B cell (primary cell): ENCODE data around the gene GLIS1. TPM values are rescaled to one million over a fixed set of nuclear protein-coding genes. Genes with fewer than 3 reads are reported as not detected.

Experiments
- ATAC-seq: fragments of 200-7000 bp; cut with Tn5 transposase; one replicate; pipeline ENCODE4 v1.10.0; 2021; ENCODE audit warnings: low read depth, mild to moderate bottlenecking, moderate number of reproducible peaks, moderate library complexity
- CTCF ChIA-PET: fragments of 350-600 bp; sonication (Branson Sonifier 250); formaldehyde crosslinking; loops from one replicate; lab custom pipeline; 2021; ENCODE audit warnings: antibody characterized with exemption, inconsistent platforms; lab: Charles Lee
- POLR2A ChIA-PET: fragments of 350-600 bp; sonication (Branson Sonifier 250); formaldehyde crosslinking; loops from one replicate; lab custom pipeline; 2021; ENCODE audit warnings: antibody characterized with exemption; lab: Charles Lee
- DNase-seq: peaks from one replicate; pipeline ENCODE4 v3.0.0; 2013
- H2AFZ ChIP-seq: 2 replicates; pipeline ENCODE4 v1.6.1; 2012; ENCODE audit warnings: mild to moderate bottlenecking, low read depth, low read length; ENCODE audit not compliant: insufficient read depth, poor library complexity, severe bottlenecking
- H3K27ac ChIP-seq, 2 donors: 1 replicate in 1 of 2; 2 replicates in 1 of 2; pipeline ENCODE4 v1.5.1; 2012 to 2013; ENCODE audit warnings: low read length in 2 of 2, mild to moderate bottlenecking in 2 of 2, moderate library complexity in 1 of 2
- H3K27me3 ChIP-seq, 4 experiments: fragments of 200-600 bp in 1 of 4; sonication (generic) in 1 of 4; replicated peaks in 1 of 4; 1 replicate in 2 of 4; 2 replicates in 2 of 4; pipeline versions ENCODE4 v1.6.1 to v1.7.0; 2013 to 2016; ENCODE audit warnings: low read length in 3 of 4, mild to moderate bottlenecking in 2 of 4, mixed read lengths in 1 of 4, moderate library complexity in 1 of 4; ENCODE audit not compliant: insufficient read depth in 4 of 4, control insufficient read depth in 3 of 4; ENCODE audit errors: control extremely low read depth in 1 of 4
- H3K36me3 ChIP-seq, 2 experiments: replicated peaks in 1 of 2; 1 replicate in 1 of 2; 2 replicates in 1 of 2; pipeline versions ENCODE4 v1.6.1 to v1.7.1; 2013; ENCODE audit warnings: low read length in 1 of 2; ENCODE audit not compliant: insufficient read depth in 2 of 2, control insufficient read depth in 1 of 2; ENCODE audit errors: control extremely low read depth in 1 of 2, extremely low read depth in 1 of 2
- H3K4me1 ChIP-seq, 2 donors: fragments of 200-600 bp in 1 of 2; sonication (generic) in 1 of 2; 1 replicate in 1 of 2; 2 replicates in 1 of 2; pipeline versions ENCODE4 v1.5.1 to v1.6.1; 2013 to 2017; ENCODE audit warnings: low read length in 2 of 2; ENCODE audit not compliant: control insufficient read depth in 2 of 2, insufficient read depth in 2 of 2
- H3K4me2 ChIP-seq: replicated peaks from 2 replicates; pipeline ENCODE3; 2012; ENCODE audit warnings: mild to moderate bottlenecking, low read depth, low read length; ENCODE audit not compliant: poor library complexity, severe bottlenecking
- H3K4me3 ChIP-seq, 5 experiments: fragments of 200-600 bp in 1 of 5; sonication (generic) in 1 of 5; 1 replicate in 3 of 5; 2 replicates in 2 of 5; pipeline versions ENCODE4 v1.5.1 to v1.7.0; 2011 to 2016; ENCODE audit warnings: low read length in 4 of 5, mild to moderate bottlenecking in 4 of 5, low read depth in 2 of 5, control low read depth in 1 of 5, moderate library complexity in 1 of 5; ENCODE audit not compliant: insufficient read depth in 1 of 5; ENCODE audit errors: control extremely low read depth in 1 of 5, extremely low read depth in 1 of 5
- H3K79me2 ChIP-seq: fragments of 200-600 bp; sonication (generic); one replicate; pipeline ENCODE4 v1.6.0; 2016; ENCODE audit warnings: low read length; ENCODE audit not compliant: control insufficient read depth, insufficient read depth
- H3K9ac ChIP-seq: fragments of 200-600 bp; sonication (generic); 2 replicates; pipeline ENCODE4 v1.6.1; 2017; ENCODE audit warnings: mild to moderate bottlenecking, low read length, moderate library complexity
- H3K9me3 ChIP-seq, 3 donors: one replicate each; pipeline versions ENCODE4 v1.6.1 to v1.7.1; 2013; ENCODE audit warnings: low read length in 2 of 3; ENCODE audit not compliant: control insufficient read depth in 2 of 3, insufficient read depth in 1 of 3; ENCODE audit errors: control extremely low read depth in 1 of 3
- H4K20me1 ChIP-seq: 2 replicates; pipeline ENCODE4 v1.6.0; 2012; ENCODE audit warnings: mild to moderate bottlenecking, low read length; ENCODE audit not compliant: insufficient read depth, control insufficient read depth, poor library complexity, severe bottlenecking
- H3K27ac Mint-ChIP-seq: one replicate; pipeline ENCODE4 v1.8.0; 2021; ENCODE audit warnings: mixed read lengths
- H3K27me3 Mint-ChIP-seq: one replicate; pipeline ENCODE4 v1.8.0; 2021; ENCODE audit warnings: mixed read lengths
- H3K4me1 Mint-ChIP-seq: one replicate; pipeline ENCODE4 v1.8.0; 2021; ENCODE audit warnings: mixed read lengths
- H3K4me3 Mint-ChIP-seq: one replicate; pipeline ENCODE4 v1.8.0; 2021; ENCODE audit warnings: mixed read lengths
- H3K9me3 Mint-ChIP-seq: one replicate; pipeline ENCODE4 v1.8.0; 2022; ENCODE audit warnings: mixed read lengths; ENCODE audit not compliant: insufficient read depth
- EZH2 ChIP-seq: IDR thresholded peaks from 2 replicates; pipeline ENCODE4 v1.6.1; 2012; ENCODE audit warnings: borderline replicate concordance, low read depth, mild to moderate bottlenecking, moderate library complexity, low read length; ENCODE audit not compliant: insufficient read depth, poor library complexity, severe bottlenecking
- WGBS: methylation state at CpG from one replicate; pipeline ENCODE4 v1.1.5; 2013; ENCODE audit warnings: missing lambda C conversion rate; ENCODE audit not compliant: insufficient coverage; 5-methylcytosine and 5-hydroxymethylcytosine counted together
- intact Hi-C: fragments of 100-400 bp; cut with micrococcal nuclease; formaldehyde crosslinking; loops from one replicate; pipeline ENCODE4 v1.10.0; 2022
- polyA plus RNA-seq: library from polyadenylated mRNA; depleted of rRNA; stranded (reverse); fragments of >200 nt; gene quantifications from 2 replicates; pipeline ENCODE4 v1.2.3, GENCODE V29; 2012
- total RNA-seq, 2 donors: library from RNA; stranded (reverse); fragments of 120-200 nt in 1 of 2; gene quantifications; 1 replicate in 1 of 2; 2 replicates in 1 of 2; pipeline versions ENCODE4 v1.2.3 to v1.2.4, GENCODE V29; 2013 to 2022
- TF ChIP-seq, protein P1 (sequence below): fragments of 200-600 bp; IDR thresholded peaks from one replicate; pipeline ENCODE4 v1.8.0; 2022; ENCODE audit warnings: antibody characterized with exemption, mild to moderate bottlenecking

The GLIS1 gene
- total and polyA plus RNA-seq, 2 donors (not counting 1 experiment from before 2014, with no cell fraction given), result not detected

GRCh38 chr1:53529555-53529954 is 209.4 kb downstream of the GLIS1 start:
- H3K4me1 ChIP-seq, result no peaks in the 10 kb centered on the region
- POLR2A ChIA-PET, result no interaction called here
- H3K9me3 ChIP-seq, result no peaks in the 10 kb centered on the region
- no peaks in the 10 kb centered on the region for H3K36me3 ChIP-seq
- H3K4me2 ChIP-seq, result no peak overlapping the region
- no peak overlapping the region for H2AFZ ChIP-seq
- intact Hi-C loops, result no loop called here
- no peaks in the 10 kb centered on the region for H4K20me1 ChIP-seq
- no peak overlapping the region for H3K9ac ChIP-seq
- H3K27me3 Mint-ChIP-seq, result peaks cover 3% of the 10 kb centered on the region
- H3K79me2 ChIP-seq, result no peaks in the 10 kb centered on the region
- WGBS, result 93% methylated on average over 11 of the region's 14 CpGs
- no peaks in the 10 kb centered on the region for H3K4me1 Mint-ChIP-seq
- DNase-seq (no peak), ATAC-seq (no peak)
- no peak for TF ChIP-seq EZH2
- TF ChIP-seq, protein P1, sequence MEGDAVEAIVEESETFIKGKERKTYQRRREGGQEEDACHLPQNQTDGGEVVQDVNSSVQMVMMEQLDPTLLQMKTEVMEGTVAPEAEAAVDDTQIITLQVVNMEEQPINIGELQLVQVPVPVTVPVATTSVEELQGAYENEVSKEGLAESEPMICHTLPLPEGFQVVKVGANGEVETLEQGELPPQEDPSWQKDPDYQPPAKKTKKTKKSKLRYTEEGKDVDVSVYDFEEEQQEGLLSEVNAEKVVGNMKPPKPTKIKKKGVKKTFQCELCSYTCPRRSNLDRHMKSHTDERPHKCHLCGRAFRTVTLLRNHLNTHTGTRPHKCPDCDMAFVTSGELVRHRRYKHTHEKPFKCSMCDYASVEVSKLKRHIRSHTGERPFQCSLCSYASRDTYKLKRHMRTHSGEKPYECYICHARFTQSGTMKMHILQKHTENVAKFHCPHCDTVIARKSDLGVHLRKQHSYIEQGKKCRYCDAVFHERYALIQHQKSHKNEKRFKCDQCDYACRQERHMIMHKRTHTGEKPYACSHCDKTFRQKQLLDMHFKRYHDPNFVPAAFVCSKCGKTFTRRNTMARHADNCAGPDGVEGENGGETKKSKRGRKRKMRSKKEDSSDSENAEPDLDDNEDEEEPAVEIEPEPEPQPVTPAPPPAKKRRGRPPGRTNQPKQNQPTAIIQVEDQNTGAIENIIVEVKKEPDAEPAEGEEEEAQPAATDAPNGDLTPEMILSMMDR, result no peak
- CTCF ChIA-PET, result no interaction called here
- no peak overlapping the region for H3K27ac Mint-ChIP-seq
- no peak overlapping the region for H3K4me3 ChIP-seq
- H3K27me3 ChIP-seq, result no peaks in the 10 kb centered on the region
- no peak overlapping the region for H3K4me3 Mint-ChIP-seq
- H3K27ac ChIP-seq, result no peak overlapping the region
- no peaks in the 10 kb centered on the region for H3K9me3 Mint-ChIP-seq

DNA sequence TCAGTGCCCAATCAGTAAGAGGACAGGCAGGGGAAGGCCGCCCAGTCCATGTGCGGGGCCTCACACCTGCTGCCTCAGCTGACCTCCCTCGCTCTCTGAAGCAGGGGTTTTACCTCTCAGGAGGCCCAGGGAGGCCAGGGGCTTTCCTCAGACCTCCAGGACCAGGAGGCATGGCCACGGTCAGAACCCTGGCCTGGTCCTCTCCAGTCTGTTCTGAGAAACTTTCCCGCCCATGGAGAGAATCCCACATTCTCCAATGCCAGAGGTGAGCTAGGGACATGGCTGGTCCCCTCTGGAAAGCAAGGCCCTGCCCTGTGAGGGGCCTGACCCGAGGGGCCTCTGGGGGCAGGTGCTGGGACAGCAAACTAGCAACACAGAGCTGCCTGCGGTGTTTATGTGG is 211.6 kb downstream of the GLIS1 start:
- Histone ChIP-seq H3K4me1 (no peaks in the 10 kb centered on the region), H3K4me3 (no peak overlapping the region), H3K27ac (no peak overlapping the region), H2AFZ (no peak overlapping the region), H3K9me3 (no peaks in the 10 kb centered on the region), H3K9ac (no peak overlapping the region), H3K79me2 (no peaks in the 10 kb centered on the region), H4K20me1 (no peaks in the 10 kb centered on the region), H3K27me3 (no peaks in the 10 kb centered on the region), H3K36me3 (no peaks in the 10 kb centered on the region), H3K4me2 (no peak overlapping the region)
- ChIA-PET POLR2A (no interaction called here), CTCF (no interaction called here)
- 83% methylated on average over 7 of the region's 7 CpGs for WGBS
- no peak for DNase-seq
- Mint-ChIP-seq H3K4me3 (no peak overlapping the region), H3K27ac (no peak overlapping the region), H3K27me3 (no peaks in the 10 kb centered on the region), H3K9me3 (no peaks in the 10 kb centered on the region), H3K4me1 (no peaks in the 10 kb centered on the region)
- no peak for ATAC-seq
- TF ChIP-seq EZH2, result no peak
- TF ChIP-seq, protein P1, result no peak
- intact Hi-C loops, result no loop called here
